Measurements from ENCODE around the gene DHX58. TPM values are rescaled to one million over a fixed set of nuclear protein-coding genes. Genes with fewer than 3 reads are reported as not detected.

DHX58 gene
- total and polyA plus RNA-seq, 2 donors (not counting 3 experiments of a cell fraction or from before 2014, with no cell fraction given): 3.1 to 9.0 TPM

DNA sequence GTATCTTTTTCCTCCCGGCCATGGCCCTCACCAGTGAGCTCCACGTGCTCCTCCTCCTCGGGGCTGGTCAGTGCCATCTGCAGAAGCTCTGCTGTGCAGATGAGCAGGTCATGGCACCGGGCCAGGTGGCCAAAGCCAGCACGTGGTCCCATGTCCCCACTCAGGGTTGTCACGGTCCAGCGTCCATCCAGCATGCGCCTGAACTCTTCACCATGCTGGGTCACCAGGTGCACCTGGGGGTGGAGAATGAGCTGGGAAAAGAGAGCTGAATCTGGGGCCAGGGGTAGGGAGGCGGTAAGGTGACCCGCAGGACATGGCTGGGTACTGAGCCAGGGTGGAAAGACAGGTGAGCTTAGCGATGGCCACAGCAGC lies 1.3 kb downstream of the DHX58 start:
- intact Hi-C loops (cut with micrococcal nuclease): no loop called here
- TF ChIP-seq POLR2AphosphoS5 (IDR thresholded peaks at IDR 0.05; ENCODE audit: insufficient read depth, low read depth, low read length) (no peak), POLR2A (IDR thresholded peaks at IDR 0.05; ENCODE audit: low read depth, low read length) (no peak), MYC (IDR thresholded peaks at IDR 0.05; ENCODE audit: low read depth, low read length) (no peak), FOS (IDR thresholded peaks at IDR 0.05; ENCODE audit: borderline replicate concordance, insufficient read depth, low read length) (no peak), JUN (IDR thresholded peaks at IDR 0.05; ENCODE audit: borderline replicate concordance, insufficient read depth, insufficient read length, low read depth) (no peak), GATA2 (IDR thresholded peaks at IDR 0.05; ENCODE audit: insufficient read depth, insufficient read length, low read depth, low read length) (no peak), EZH2 (IDR thresholded peaks at IDR 0.05; ENCODE audit: borderline replicate concordance, low read depth, low read length, severe bottlenecking) (no peak)
- TF ChIP-seq, protein P1, sequence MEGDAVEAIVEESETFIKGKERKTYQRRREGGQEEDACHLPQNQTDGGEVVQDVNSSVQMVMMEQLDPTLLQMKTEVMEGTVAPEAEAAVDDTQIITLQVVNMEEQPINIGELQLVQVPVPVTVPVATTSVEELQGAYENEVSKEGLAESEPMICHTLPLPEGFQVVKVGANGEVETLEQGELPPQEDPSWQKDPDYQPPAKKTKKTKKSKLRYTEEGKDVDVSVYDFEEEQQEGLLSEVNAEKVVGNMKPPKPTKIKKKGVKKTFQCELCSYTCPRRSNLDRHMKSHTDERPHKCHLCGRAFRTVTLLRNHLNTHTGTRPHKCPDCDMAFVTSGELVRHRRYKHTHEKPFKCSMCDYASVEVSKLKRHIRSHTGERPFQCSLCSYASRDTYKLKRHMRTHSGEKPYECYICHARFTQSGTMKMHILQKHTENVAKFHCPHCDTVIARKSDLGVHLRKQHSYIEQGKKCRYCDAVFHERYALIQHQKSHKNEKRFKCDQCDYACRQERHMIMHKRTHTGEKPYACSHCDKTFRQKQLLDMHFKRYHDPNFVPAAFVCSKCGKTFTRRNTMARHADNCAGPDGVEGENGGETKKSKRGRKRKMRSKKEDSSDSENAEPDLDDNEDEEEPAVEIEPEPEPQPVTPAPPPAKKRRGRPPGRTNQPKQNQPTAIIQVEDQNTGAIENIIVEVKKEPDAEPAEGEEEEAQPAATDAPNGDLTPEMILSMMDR (IDR thresholded peaks at IDR 0.05; ENCODE audit: extremely low read depth in 1 of 2, insufficient read depth in 1 of 2, low read depth in 1 of 2, low read length in 2 of 2): no peak
- TF ChIP-seq, protein P2, sequence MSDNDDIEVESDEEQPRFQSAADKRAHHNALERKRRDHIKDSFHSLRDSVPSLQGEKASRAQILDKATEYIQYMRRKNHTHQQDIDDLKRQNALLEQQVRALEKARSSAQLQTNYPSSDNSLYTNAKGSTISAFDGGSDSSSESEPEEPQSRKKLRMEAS (IDR thresholded peaks at IDR 0.05; ENCODE audit: insufficient read depth, insufficient read length): no peak
- H3K9ac ChIP-seq (replicated peaks; ENCODE audit: extremely low read depth, insufficient read depth, low read length): no peak overlapping the region
- CTCF ChIA-PET: interaction anchor here (1.0 to 1.6 kb wide), 3 partner anchors 10 to 148 kb away, joined by 4 to 8 read pairs (median 6); no protein-coding TSS in a partner anchor
- H3K4me1 ChIP-seq (ENCODE audit: control insufficient read depth, extremely low read depth, insufficient read depth, low read length): peaks cover 9% of the 10 kb centered on the region
- POLR2A ChIA-PET: no interaction called here
- no peaks in the 10 kb centered on the region for H3K9me3 ChIP-seq (replicated peaks; ENCODE audit: control insufficient read depth, insufficient read depth, low read length)
- no peaks in the 10 kb centered on the region for H3K9me1 ChIP-seq (replicated peaks; ENCODE audit: control insufficient read depth, extremely low read depth, insufficient read depth, low read length)
- no peaks in the 10 kb centered on the region for H3K27me3 ChIP-seq (ENCODE audit: control insufficient read depth in 2 of 2, insufficient read depth in 2 of 2, low read length in 2 of 2)
- no peak overlapping the region for H3K4me3 ChIP-seq (replicated peaks in 1 of 3; ENCODE audit: insufficient read depth in 1 of 3, low read depth in 1 of 3, low read length in 3 of 3)
- H4K20me1 ChIP-seq (replicated peaks; ENCODE audit: control insufficient read depth, extremely low read depth, insufficient read depth, low read length): no peaks in the 10 kb centered on the region
- no TSS peak for BruUV-seq (replicated peaks)
- DNase-seq (ENCODE audit: low read depth, low spot score) (no peak), FAIRE-seq (no peak)
- H3K27ac ChIP-seq (ENCODE audit: insufficient read depth, low read depth, low read length): no peak overlapping the region
- H2AFZ ChIP-seq (ENCODE audit: low read depth, low read length): no peak overlapping the region
- no peak overlapping the region for H3K4me2 ChIP-seq (ENCODE audit: insufficient read depth, low read length)
- H3K79me2 ChIP-seq (ENCODE audit: control insufficient read depth, insufficient read depth, low read length): no peaks in the 10 kb centered on the region
- dilution Hi-C loops (cut with MboI; ENCODE audit: extremely low pct_ligation_motif_present, low sequenced_read_pairs): loop anchor here (25.0 kb wide), 1 partner anchor 149 kb away; the partner anchor contains the start of gene CNP
- H3K36me3 ChIP-seq (ENCODE audit: control insufficient read depth in 2 of 2, extremely low read depth in 1 of 2, insufficient read depth in 2 of 2, low read length in 2 of 2): no peaks in the 10 kb centered on the region

All from endothelial cell of umbilical vein (primary cell).